Right renal pelvis (tissue), 4 donors: ENCODE results near the gene HMOX2. TPM values are rescaled to one million over a fixed set of nuclear protein-coding genes. Genes with fewer than 3 reads are reported as not detected.
A peak's percentile ranks its signal among the peaks of the same experiment; 100 is the strongest.

Source experiments
- DNase-seq, 4 donors: peaks; one replicate each; pipeline ENCODE4 v3.0.0-alpha.2; 2013; ENCODE audit warnings: low read depth in 4 of 4, low spot score in 3 of 4, missing footprints in 1 of 4
- polyA plus RNA-seq, 4 donors: library from polyadenylated mRNA; unstranded; fragments of 120-200 nt; gene quantifications; one replicate each; pipeline ENCODE4 v1.2.1, GENCODE V29; 2013; ENCODE audit not compliant: insufficient read length in 4 of 4

The HMOX2 gene
- polyA plus RNA-seq, 4 donors: 47.2 to 54.9 (median 47.7) TPM

DNA sequence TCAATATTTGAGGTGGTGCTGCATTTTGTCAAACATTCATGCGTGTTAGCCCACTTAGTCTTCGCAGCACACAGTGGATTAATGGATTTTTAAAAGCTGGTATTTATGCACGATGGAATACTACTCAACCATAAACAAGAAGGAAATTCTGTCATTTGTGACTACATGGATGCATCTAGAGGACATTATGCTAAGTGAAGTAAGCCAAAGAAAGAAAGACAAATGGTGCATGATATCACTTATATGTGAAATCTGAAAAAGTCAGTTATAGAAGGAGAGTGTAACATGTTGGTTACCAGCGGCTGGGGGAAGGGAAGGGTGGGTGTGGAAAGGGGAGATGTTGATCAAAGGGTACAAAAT is 23.0 kb downstream of the HMOX2 start:
- no peak for DNase-seq

DNA sequence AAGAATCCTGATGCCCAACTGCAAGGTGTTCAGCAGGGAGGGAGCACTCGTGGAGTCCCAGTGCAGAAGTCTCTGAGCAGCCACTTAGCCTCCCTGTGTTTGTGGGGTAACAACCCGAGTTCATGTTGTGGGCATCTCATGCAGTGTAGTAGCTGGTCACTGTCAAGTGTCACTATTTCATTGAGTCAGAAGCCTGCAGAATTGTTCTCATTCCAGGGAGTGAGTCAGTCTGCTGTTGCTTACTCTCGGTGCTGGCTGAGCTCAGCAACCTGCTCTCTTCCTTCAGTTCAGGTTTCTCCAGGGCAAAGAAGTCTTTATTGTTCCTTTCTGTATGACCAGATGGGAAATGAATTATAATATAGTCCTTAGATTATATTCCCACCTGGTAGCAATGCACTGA is 24.1 kb downstream of the HMOX2 start:
- no peak for DNase-seq

DNA sequence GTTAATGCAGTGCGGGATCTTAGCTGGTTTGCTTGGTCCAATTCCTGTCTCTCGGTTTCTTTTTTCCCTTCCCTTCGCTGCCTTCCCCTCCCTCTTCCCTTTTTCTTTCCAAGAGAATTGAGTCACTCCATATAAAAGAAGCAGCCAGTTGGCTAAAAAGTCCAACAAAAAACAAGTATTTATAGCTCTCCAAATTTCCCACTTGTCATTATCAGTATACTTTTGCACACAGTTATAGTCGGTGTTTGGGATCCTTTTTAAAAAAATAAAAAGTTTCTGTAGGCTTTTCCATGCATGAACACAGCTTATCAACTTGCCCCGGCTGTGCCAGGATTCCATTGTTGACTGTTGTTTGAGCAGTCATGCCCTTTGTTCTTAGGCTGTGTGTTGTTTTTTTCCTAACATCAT is 24.9 kb downstream of the HMOX2 start:
- no peak for DNase-seq

DNA sequence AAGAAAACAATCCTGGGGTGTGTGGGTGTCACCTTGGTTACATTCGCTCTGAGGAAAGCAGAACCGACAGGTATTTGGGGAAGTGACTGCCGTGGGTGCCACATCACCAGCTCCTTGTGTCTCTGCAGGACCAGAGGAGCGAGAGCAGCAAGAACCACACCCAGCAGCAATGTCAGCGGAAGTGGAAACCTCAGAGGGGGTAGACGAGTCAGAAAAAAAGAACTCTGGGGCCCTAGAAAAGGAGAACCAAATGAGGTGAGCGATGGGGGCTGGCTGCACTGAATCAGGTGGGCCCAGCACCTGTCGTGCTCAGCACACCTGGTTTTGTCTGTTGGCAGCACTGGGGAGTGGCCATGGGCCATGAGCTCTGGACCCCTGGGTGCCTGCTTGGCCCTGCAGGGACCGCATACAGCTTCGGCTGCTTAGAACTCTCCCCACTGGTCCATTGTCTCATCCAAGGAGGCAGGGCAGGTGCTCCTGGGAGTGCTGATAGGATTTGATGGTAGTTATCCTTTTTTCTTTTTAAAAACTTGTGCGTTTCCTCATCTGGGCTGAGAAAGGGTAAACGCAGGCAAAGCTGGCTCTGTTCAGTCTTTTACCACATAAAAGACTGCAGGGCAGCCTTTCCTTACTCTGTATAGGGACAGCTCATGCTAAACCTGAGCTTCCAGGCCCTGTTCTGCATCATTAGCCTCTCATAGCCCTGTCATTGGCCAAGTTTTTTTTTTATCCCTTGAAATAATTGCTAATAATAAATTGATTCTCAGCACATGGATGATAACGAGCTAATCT is 29.4 kb downstream of the HMOX2 start:
- no peak for DNase-seq

DNA sequence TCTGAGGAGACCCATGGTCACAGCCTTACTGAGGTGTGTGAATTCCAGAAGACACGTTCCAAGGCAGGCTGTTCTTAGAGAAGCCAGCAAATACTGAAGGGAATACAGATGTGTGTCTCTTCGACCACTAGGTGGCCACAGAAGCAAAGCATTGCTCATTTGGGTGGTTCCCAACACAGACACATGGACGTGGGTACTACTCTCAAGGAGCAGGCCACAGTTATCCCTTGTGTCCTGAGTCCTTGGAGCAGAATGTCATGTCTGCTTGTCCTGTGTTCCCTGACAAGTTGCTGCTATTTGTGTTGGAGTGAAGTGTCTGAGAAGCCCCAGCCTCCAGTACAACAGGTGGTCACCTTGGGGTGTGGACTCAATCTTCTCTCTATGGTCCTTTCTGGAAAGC is 30.3 kb downstream of the HMOX2 start:
- peak in 2 of 4 donors; percentile 29 to 48 for DNase-seq

DNA sequence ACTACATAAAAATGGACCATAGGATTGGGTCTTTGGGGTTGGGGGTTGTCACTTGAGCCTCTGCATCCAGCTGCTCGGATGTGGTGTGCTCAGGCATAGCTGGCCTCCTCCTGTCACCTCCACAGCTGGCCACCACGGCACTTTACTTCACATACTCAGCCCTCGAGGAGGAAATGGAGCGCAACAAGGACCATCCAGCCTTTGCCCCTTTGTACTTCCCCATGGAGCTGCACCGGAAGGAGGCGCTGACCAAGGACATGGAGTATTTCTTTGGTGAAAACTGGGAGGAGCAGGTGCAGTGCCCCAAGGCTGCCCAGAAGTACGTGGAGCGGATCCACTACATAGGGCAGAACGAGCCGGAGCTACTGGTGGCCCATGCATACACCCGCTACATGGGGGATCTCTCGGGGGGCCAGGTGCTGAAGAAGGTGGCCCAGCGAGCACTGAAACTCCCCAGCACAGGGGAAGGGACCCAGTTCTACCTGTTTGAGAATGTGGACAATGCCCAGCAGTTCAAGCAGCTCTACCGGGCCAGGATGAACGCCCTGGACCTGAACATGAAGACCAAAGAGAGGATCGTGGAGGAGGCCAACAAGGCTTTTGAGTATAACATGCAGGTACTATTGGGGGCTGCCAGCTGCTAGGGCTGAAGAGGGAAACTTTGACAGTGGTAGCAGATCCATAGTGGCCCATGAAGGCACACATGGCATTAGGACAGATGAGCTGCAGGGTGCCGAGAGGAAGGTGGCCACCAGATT is 31.6 kb downstream of the HMOX2 start:
- DNase-seq: no peak

DNA sequence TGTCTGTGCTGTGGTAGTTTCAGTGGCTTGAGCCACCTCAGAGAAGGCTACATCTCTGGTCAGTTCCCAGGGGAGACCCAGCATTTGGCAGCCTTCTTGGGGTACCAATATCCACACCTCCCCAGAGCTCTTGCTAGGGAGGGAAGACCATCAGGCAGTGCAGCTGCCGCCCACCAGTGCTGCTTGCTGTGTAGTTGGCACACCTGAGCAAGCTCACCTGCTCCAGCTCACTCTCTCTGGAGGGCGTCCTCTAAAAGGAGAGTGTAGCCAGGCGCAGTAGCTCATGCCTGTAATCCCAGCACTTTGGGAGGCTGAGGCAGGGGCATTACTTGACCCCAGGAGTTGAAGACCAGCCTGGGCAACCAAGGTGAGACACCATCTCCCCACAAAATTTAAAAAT is 32.6 kb downstream of the HMOX2 start:
- no peak for DNase-seq

DNA sequence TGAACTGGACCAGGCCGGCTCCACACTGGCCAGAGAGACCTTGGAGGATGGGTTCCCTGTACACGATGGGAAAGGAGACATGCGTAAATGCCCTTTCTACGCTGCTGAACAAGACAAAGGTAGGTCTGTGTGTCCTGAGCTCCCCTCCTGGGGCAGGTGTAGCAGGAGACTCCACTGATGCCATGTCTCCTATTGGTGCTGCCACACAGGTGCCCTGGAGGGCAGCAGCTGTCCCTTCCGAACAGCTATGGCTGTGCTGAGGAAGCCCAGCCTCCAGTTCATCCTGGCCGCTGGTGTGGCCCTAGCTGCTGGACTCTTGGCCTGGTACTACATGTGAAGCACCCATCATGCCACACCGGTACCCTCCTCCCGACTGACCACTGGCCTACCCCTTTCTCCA is 33.2 kb downstream of the HMOX2 start:
- DNase-seq: no peak

DNA sequence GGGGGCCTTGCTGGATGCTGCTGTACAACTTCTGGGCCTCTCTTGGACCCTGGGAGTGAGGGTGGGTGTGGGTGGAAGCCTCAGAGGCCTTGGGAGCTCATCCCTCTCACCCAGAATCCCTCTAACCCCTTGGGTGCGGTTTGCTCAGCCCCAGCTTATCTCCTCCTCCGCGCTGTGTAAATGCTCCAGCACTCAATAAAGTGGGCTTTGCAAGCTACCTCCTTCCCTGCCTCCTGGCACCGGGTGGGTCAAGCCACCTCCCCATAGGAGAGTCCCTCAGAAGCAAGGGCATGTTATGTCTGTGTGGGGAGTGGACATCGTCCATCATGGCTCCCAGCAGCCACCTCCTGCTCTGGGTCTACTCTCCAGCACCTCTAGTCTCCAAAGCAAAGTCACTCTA is 33.9 kb downstream of the HMOX2 start:
- no peak for DNase-seq

DNA sequence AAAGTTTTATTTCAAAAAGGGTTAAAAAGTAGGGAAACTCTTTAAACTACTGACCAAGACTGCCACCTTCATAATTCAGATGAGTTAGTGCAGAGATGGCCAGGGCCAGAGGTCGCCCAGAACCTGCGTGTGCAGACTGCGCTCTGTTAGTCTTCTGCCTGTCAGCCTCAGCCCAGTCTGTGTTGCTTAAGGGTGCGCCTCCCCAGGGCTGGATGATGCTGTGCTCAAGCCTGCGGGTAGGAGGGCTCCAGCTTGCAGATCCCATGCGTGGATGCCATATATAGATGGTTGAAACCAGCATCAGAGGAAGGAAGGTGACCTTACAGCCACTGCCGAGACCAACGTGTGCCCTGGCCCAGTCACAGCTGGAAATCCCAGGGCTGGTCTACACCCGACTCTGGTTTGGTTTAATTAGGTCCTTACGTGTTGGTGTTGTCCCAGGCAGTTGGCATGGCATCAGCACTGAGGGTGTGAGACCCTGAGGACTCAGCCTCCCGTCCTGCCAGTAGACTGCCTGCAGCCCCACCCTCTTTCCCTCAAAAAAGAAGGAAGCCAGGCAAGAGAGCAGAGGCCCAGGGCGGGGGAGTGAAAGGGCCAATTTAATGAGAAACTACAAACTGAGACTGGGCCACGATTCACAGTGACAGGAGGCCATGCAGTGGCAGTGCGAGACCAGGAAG is 34.7 kb downstream of the HMOX2 start:
- no peak for DNase-seq

DNA sequence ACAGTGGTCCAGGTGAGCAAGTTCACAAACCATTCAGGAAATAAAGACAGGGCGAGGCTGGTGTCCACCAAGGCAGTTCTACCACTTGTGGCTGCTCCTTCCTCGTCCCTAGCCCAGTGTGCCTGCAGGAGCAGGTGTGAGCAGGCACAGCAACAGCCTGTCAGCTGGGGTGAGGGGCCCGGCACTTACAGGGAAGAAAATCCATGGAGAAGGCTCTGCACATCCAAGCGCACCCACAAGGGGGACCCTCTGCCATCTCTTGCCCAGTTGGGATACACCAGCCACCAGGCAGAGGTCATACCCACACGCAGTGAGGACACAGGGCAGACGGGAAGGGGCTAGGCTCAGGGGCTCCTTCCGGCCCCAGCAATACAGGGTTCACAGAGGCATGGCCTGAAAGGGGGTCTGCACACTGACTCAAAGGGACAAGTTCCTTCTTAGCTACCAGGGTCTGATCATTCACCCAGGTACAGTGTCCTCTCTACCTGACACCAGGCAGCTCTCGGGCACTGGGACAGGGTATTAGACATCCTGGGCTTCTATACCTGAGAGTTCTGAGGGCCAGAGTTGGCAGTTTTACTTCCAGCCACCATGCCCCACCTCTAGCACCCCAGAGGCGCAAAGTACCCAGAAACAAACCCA is 35.4 kb downstream of the HMOX2 start:
- DNase-seq: no peak

DNA sequence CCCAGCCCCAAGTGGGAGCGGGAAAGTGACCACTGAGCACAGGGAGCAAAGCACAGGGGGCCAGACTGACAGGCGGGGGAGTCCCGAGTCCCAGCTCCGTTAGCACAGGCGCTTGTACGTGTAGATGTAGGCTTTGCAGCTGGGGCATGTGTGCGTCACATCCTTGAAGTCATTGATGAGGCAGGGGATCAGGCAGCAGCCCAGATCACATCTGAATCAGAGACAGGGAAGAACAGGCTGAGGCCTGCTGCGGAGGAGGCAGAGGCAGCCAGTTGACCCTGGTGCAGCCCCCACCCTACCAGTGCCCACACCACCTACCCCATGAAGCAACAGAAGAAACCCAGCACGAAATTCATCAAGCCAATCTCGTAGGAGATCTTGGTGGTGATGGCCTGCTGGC is 36.3 kb downstream of the HMOX2 start:
- DNase-seq: no peak

DNA sequence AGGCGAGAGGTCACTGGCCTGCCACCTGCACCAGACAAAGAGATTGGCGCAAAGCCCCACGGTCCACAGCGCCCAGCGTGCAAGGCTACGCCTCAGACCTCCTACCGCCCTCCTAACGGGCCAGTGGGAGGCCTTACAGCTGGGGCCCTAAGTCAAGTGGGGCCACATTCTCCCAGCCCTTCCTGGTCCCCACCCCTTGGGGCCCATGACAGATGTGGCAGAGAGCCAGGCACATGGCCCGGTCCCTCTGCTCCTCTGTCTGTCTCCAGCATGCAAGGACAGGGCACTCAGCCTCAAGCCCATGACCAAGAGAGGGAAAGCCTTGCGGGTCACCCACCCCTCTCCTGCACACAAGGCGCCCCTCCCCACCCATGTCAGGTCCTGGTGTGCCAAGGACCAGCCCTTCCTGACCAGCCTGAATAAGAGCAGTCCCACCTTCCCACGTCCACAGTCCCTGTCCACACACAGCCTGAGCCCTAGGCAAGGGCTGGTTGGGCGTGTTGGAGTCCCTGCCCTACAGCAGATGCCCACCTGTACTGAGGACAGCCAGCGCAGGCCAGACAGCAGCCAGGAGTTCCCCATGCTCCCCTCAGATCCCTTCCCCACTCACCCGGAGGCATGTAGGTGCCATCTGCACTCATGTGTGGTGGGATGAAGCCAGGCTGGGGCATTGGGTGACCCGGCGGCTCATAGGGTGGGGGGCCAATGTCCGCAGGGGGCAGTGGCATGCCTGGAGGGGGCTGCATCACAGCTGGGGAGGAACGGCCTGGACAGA is 37.1 kb downstream of the HMOX2 start:
- DNase-seq: no peak

DNA sequence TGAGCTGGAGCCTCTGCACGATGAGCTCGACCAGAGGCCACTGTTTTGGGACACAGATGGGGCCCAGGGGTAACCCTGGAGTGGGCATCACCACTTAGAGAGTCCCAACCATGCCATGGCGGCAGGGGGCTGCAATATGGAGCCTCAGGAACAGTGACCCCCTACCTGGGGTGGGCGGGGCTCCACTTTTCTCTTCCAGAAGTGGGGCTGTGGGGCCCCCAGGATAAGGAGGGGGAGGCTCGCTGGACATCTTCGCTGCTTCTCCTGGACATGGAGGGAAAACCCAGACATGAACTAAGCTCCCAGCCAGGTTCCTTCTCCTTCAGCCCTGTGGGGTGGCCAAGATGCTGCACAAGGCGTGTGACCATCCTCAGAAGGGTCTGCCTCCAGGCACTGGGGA is 37.7 kb downstream of the HMOX2 start:
- no peak for DNase-seq

DNA sequence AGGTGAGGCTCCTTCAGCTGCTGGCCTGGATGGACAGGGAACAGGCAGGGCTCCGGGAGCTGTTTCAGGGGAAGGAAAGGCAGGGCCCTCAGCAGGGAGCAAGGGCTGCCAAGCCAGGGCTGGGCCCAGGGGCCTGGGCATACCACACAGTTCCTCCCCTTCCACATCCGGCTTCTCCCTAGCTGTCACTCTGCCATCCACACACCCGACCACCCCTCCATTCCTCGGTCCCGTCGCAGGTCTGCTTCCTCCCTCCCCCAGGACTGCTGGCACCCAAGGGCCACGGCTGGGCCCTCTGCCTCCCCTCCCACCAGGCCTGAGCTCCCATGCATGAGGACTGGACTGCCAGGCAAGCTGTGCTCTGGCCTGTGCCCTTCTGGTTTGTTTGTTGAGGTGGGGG is 38.4 kb downstream of the HMOX2 start:
- DNase-seq: no peak

DNA sequence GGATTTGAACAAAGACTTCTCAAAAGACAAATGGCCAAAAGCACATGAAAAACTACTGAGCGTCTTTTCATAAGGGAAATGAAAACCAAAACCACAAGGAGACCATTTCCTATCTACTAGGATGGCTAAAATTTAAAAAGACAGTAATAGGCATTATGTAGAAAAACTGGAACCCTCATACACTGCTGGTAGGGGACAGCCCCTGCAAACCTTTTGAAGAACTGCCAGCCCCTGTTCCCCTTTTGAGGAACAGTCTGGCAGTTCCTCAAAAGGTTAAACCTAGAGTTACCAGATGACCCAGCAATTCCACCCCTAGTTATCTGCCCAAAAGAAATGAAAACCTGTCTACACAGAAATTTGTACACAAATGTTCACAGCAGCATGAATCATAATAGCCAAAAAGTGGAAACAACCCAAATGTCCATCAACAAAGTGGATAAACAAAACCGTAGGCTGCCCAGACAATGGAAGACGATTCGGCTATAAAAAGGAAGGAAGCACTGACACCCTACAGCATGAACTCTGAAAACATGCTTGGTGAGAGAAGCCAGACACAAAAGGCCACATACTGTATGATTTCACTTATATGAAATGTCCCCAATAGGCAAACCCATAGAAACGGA is 39.5 kb downstream of the HMOX2 start:
- DNase-seq: no peak

DNA sequence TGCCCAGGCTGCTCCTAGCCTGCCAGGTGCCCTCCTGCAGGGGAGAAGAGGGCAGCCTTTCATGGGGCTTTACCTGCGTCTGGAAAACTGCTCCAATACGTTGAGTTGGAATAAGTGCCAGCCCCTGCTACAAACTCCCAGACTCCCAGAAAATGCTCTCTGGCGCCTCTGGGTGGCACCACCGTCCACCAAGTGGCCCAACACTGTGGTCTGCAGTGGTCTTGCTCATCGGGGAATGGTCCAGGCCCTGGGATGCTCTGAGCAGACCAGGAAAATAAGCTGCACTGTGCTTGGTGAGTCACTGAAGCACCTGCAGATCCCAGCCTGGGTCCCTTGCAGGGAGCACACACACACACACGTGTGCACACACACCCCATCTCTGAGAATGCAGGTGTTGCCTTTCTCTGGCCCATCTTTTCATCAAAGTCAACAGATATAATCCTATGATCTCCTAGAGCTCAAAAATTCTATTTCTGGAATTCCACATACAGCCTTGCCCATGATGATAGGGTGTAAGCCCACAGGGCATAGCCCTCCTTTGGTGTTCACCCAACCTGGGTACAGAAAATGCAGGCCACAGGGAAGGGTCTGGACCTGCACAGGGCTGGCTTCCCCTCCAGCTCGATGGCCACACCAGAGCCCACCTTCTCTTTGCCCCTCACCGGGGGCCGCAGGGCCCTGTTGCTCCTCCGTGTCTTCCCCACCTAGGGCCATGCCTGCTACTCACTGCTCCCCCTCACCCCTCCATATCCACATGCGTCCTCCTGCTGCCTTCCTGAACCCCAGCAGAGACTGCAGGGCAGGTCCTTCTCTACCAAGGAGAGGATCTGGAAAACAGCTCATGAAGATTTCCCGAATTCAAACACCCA is 41.8 kb downstream of the HMOX2 start:
- DNase-seq: peak in 1 of 4 donors; percentile 35

DNA sequence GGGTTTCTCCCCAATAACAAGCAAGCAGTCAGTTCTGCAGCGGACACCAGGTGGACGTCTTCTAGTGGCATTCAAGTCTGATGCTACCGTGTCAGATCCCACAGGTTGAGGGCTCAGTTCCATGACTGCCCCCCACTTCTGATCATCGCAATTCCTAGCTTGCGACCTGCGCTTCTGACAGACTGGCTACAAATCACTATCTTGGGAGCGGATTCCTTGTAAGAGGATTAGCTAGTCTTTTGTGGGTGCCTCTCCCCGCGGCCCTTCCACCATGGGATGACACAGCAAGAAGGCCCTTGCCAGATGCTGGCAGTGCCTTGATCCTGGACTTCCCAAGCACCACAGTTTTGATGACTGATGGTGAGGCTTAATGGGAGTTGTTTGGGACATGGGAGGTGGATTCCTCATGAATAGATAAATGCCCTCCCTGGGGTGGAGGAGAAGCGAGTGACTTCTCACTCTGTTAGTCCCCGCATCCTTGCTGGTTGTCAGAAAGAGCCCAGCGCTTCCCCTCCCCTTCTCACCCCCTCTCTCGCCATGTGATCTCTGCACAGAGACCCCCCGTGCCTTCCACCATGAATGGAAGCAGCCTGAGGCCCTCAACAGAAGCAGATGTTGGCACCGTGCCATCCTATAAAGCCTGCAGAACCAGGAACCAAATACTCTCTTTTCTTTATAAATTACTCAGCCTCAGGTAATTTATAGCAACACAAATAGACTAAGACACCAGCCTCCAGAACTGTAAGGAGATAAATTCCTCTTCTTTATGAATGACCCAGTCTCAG is 43.3 kb downstream of the HMOX2 start:
- DNase-seq: no peak
